GM19099 (cell line): ENCODE data around the gene LMOD1.
A peak's percentile ranks its signal among the peaks of the same experiment; 100 is the strongest.

Experiments
- POLR2A ChIP-seq: IDR thresholded peaks from 3 replicates; pipeline ENCODE4 v1.6.1; 2011; ENCODE audit warnings: low read depth; ENCODE audit not compliant: insufficient read length; ENCODE audit errors: extremely low read depth

The LMOD1 gene

GRCh38 chr1:201955009-201955728 is 8.8 kb upstream of the LMOD1 start, which contains the start of gene TIMM17A:
TIMM17A (plus strand) TSS chr1:201955503; CDS start chr1:201955527, 24 bp downstream.
- peak; percentile 98 for TF ChIP-seq POLR2A

DNA sequence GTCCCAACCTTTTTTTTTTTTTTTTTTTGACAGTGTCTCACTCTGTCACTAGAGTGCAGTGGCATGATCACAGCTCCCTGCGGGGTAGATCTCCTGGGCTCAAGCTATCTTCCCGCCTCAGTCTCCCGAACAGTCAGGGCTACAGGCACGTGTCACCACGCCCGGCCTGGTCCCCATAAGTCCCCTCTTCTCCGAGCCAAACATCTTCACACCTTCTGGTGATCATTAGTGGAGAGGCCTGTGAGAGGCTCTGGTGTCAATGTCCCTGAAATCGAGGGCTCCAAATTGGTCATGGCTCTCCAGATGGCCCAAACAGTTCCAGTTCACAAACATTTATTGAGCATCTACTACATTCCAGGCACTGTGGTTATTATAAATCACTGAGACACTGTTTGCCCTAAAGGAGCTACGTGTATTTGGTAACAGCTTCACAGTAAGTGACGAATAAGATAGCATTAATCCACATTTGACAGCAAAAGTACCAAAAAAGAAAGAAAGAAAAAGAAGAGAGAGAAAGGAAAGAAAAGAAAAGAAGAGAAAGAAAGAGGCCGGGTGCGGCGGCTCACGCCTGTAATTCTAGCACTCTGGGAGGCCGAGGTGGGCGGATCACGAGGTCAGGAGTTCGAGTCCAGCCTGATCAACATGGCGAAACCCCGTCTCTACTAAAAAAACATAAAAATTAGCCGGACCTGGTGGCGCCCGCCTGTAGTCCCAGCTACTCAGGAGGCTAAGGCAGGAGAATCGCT is 8.1 kb upstream of the LMOD1 start:
- no peak for TF ChIP-seq POLR2A

- TF ChIP-seq POLR2A, result no peak
These were observed 3.1 kb upstream of the LMOD1 start for GRCh38 chr1:201949491-201949890.

DNA sequence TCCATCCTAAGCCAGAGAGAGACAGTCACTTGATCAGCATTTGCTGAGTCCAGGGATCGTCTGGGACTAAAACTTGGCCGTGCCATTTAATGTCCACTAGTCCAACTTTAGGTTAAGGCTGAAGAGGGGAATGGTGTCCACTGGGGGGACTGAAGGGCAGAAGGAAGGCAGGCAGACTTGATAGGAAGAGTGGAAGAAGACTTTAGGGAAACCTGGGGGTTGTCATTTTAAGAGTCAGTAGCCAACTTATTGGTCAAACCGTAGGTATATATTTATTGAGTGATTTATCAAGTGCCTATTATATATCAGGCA is 1.3 kb upstream of the LMOD1 start:
- no peak for TF ChIP-seq POLR2A

DNA sequence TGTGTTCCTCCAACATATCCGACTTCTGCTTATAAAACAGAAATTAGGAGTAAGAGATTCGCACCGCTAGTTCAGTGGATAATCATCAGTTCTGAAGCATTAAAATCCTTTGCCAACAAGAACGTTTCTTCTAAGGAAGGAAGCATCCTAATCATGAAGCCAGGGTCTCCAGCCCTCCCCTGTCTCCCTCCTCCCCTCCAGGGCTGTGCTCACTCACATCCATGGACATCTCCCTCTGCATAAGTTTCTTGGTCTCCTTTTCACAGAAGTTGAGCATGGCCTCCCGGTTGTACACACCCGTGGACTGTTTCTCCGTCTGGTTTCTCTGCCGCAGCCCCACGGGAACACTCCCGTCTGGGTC is 505 bp downstream of the LMOD1 start:
- TF ChIP-seq POLR2A, result no peak

GRCh38 chr1:201945157-201945556 is 1.2 kb downstream of the LMOD1 start:
- no peak for TF ChIP-seq POLR2A

GRCh38 chr1:201944639-201945038 is 1.7 kb downstream of the LMOD1 start:
- no peak for TF ChIP-seq POLR2A

DNA sequence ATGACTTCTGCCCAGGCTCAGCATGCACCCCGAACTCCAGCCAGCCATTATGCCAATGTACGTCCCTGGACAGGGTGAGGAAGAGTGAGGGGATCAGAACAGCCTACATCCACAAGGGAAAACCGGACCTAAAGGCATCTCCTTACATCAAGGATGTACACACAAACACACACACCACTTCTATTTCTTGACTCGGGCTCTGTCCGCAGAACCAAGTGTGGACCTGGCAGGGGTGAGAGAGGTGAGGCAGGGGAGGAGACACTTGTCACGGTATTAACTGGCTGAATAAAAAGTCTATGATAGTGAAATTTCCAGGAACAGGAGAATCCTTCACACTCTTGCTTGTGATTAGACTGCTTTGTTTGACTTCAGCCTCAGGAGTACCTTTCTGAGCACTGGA is 2.3 kb downstream of the LMOD1 start:
- TF ChIP-seq POLR2A, result no peak

- TF ChIP-seq POLR2A, result no peak
These were observed 4.2 kb downstream of the LMOD1 start for GRCh38 chr1:201942129-201942495.

- no peak for TF ChIP-seq POLR2A
These were observed 4.8 kb downstream of the LMOD1 start for GRCh38 chr1:201941420-201942128.

DNA sequence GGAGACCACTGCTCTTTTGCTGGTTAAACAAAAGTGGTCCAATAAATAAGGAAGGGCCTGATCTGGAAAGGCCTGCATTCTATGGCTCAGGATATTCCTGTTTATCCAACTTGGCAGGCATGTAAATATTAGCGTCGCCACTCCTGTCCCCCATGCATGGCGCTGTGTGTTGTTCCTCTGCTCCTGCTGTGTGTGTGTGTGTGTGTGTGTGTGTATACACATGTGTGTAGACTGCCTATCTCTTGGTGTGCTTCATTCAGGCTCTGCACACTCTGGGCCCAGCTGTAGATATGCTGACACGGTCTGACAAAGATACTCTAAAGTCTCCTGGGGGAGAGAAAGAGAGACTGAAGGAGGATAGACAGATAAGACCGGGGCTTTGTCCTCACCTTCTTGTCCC is 6.8 kb downstream of the LMOD1 start:
- TF ChIP-seq POLR2A, result no peak

- no peak for TF ChIP-seq POLR2A
These were observed 7.2 kb downstream of the LMOD1 start for GRCh38 chr1:201939148-201939547.

GRCh38 chr1:201938440-201939035 is 7.8 kb downstream of the LMOD1 start:
- no peak for TF ChIP-seq POLR2A

- no peak for TF ChIP-seq POLR2A
These were observed 8.6 kb downstream of the LMOD1 start for GRCh38 chr1:201937624-201938213.

GRCh38 chr1:201933840-201934430 is 12.4 kb downstream of the LMOD1 start:
- no peak for TF ChIP-seq POLR2A
